Pancreas (tissue), 10 donors: ENCODE data around the gene ZNF660. TPM values are rescaled to one million over a fixed set of nuclear protein-coding genes. Genes with fewer than 3 reads are reported as not detected.

Experiments used
- ATAC-seq, 4 donors: fragments of 200-7000 bp; cut with Tn5 transposase; one replicate each; pipeline versions ENCODE4 v1.8.0 to v1.9.1; 2020; ENCODE audit warnings: mild to moderate bottlenecking in 4 of 4, moderate library complexity in 4 of 4
- DNase-seq, 6 donors: peaks; one replicate each; pipeline ENCODE4 v3.0.0-alpha.2; 2020
- FAIRE-seq: peaks from 2 replicates; lab custom pipeline; 2012; peaks lifted over from hg19 to GRCh38; lab: Jason Lieb, UNC
- H3K27ac ChIP-seq, 4 donors: fragments of 200-600 bp; sonication (generic); 1 replicate in 3 of 4; 2 replicates in 1 of 4; pipeline versions ENCODE4 v1.5.0 to v1.8.0; 2020
- H3K27me3 ChIP-seq, 4 donors: fragments of 200-600 bp; one replicate each; pipeline ENCODE4 v1.8.0; 2021
- H3K36me3 ChIP-seq, 3 donors: fragments of 200-600 bp; sonication (generic) in 1 of 3; one replicate each; pipeline versions ENCODE4 v1.5.0 to v1.8.0; 2020 to 2021
- H3K4me1 ChIP-seq, 3 donors: fragments of 200-600 bp; one replicate each; pipeline ENCODE4 v1.8.0; 2021
- H3K4me3 ChIP-seq, 4 donors: fragments of 200-600 bp; sonication (generic) in 2 of 4; one replicate each; pipeline versions ENCODE4 v1.5.0 to v1.8.0; 2020 to 2021
- H3K9me3 ChIP-seq, 4 donors: fragments of 200-600 bp; one replicate each; pipeline ENCODE4 v1.8.0; 2021
- CTCF ChIP-seq, 4 donors: fragments of 200-600 bp; sonication (generic) in 3 of 4; IDR thresholded peaks; one replicate each; pipeline versions ENCODE4 v1.5.0 to v1.8.0; 2021; ENCODE audit warnings: antibody characterized with exemption in 4 of 4
- WGBS, 2 donors: extraction: QIAGEN DNeasy Blood & Tissue Kit; methylation state at CpG; one replicate each; pipeline ENCODE4 v1.1.7; 2013; 5-methylcytosine and 5-hydroxymethylcytosine counted together
- intact Hi-C, 3 donors: fragments of 100-400 bp; cut with DNase I; formaldehyde crosslinking; loops; one replicate each; pipeline versions ENCODE4 v1.11.1 to v1.14.2; 2022
- polyA plus RNA-seq, 2 donors: library from polyadenylated mRNA; stranded (reverse); fragments of 200-250 nt; gene quantifications; one replicate each; pipeline ENCODE4 v1.2.3, GENCODE V29; 2013
- total RNA-seq, 6 donors: library from RNA; stranded (reverse); fragmentation: NEBNext Ultra II Directional in 4 of 6; extraction: Animal tissue kit (Norgen Biotek cat#: 25700) in 4 of 6; gene quantifications; one replicate each; pipeline versions ENCODE4 v1.2.1 to v1.2.4, GENCODE V29; 2021 to 2023
- donor health status: healthy with polysubstance abuse.
- donor health status: DM: no; HTN: no; CAD: no; lungs with moderate emphysema.
- donor health status: DM: no; HTN: no; CAD: no.
- donor health status: control.
- donor health status: control.
- donor health status: Bipolar disorder and iron deficiency.
- donor health status: DM: yes; HTN: yes; CAD: no.
- donor health status: DM: no; HTN: no; CAD: no.
- donor health status: DM: no; HTN: no; CAD: no.
- donor health status: DM: yes; HTN: yes; CAD: no.

Gene ZNF660
- total and polyA plus RNA-seq, 8 donors = 0.66 to 1.9 (median 1.2) TPM

- no peak for TF ChIP-seq CTCF (IDR thresholded peaks at IDR 0.05)
- Histone ChIP-seq H3K36me3 (peaks cover 0 to 21% (median 10%) of the 10 kb centered on the region in 3 donors), H3K4me1 (peaks cover 7 to 19% (median 12%) of the 10 kb centered on the region in 3 donors), H3K27ac (no peak overlapping the region), H3K9me3 (no peaks in the 10 kb centered on the region), H3K27me3 (no peaks in the 10 kb centered on the region), H3K4me3 (no peak overlapping the region)
- DNase-seq = no peak
- intact Hi-C loops = no loop called here
- ATAC-seq = no peak
- WGBS, 2 donors = 89% methylated on average over 2 of the region's 2 CpGs
- no peak for FAIRE-seq
These were observed 44.0 kb downstream of the ZNF660 start for GRCh38 chr3:44628716-44629115.

- intact Hi-C loops = no loop called here
- DNase-seq (no peak), FAIRE-seq (no peak), ATAC-seq (no peak)
- Histone ChIP-seq H3K4me1 (peaks cover 0 to 5% (median 0%) of the 10 kb centered on the region in 3 donors), H3K36me3 (peaks cover 0 to 23% (median 12%) of the 10 kb centered on the region in 3 donors), H3K4me3 (no peak overlapping the region), H3K27ac (no peak overlapping the region), H3K27me3 (no peaks in the 10 kb centered on the region), H3K9me3 (no peaks in the 10 kb centered on the region)
- TF ChIP-seq CTCF (IDR thresholded peaks at IDR 0.05) = no peak
- WGBS, 2 donors = 93 to 97% methylated on average over 3 of the region's 3 CpGs
These were observed 47.4 kb downstream of the ZNF660 start for GRCh38 chr3:44632193-44632592.

GRCh38 chr3:44642337-44642736, 57.6 kb downstream of the ZNF660 start:
- no peak for TF ChIP-seq CTCF (IDR thresholded peaks at IDR 0.05)
- no peaks in the 10 kb centered on the region for H3K4me1 ChIP-seq
- no peaks in the 10 kb centered on the region for H3K27me3 ChIP-seq
- FAIRE-seq (no peak), ATAC-seq (no peak), DNase-seq (no peak)
- no peak overlapping the region for H3K4me3 ChIP-seq
- no peaks in the 10 kb centered on the region for H3K9me3 ChIP-seq
- H3K36me3 ChIP-seq = peaks cover 0 to 52% (median 13%) of the 10 kb centered on the region in 3 donors
- 98 to 99% methylated on average over 4 of the region's 4 CpGs for WGBS, 2 donors
- H3K27ac ChIP-seq = no peak overlapping the region
- intact Hi-C loops = no loop called here

- WGBS, 2 donors = 96 to 99% methylated on average over 4 of the region's 4 CpGs
- Histone ChIP-seq H3K4me1 (no peaks in the 10 kb centered on the region), H3K9me3 (no peaks in the 10 kb centered on the region), H3K27ac (no peak overlapping the region), H3K4me3 (no peak overlapping the region), H3K27me3 (no peaks in the 10 kb centered on the region), H3K36me3 (peaks cover 0 to 45% (median 13%) of the 10 kb centered on the region in 3 donors)
- ATAC-seq (no peak), FAIRE-seq (no peak), DNase-seq (no peak)
- intact Hi-C loops = no loop called here
- TF ChIP-seq CTCF (IDR thresholded peaks at IDR 0.05) = no peak
These were observed 58.3 kb downstream of the ZNF660 start for GRCh38 chr3:44643024-44643423.

GRCh38 chr3:44647771-44648170, 63.0 kb downstream of the ZNF660 start:
- H3K36me3 ChIP-seq = peaks cover 0 to 14% (median 6%) of the 10 kb centered on the region in 3 donors
- H3K4me1 ChIP-seq = peaks cover 0 to 6% (median 6%) of the 10 kb centered on the region in 3 donors
- no peak overlapping the region for H3K27ac ChIP-seq
- no peak for ATAC-seq
- no peak for FAIRE-seq
- WGBS, 2 donors = 94 to 95% methylated on average over 1 of the region's 1 CpG
- no peak for DNase-seq
- H3K4me3 ChIP-seq = no peak overlapping the region
- no peaks in the 10 kb centered on the region for H3K9me3 ChIP-seq
- H3K27me3 ChIP-seq = no peaks in the 10 kb centered on the region
- TF ChIP-seq CTCF (IDR thresholded peaks at IDR 0.05) = no peak
- intact Hi-C loops = no loop called here
